Measurements from ENCODE around the gene POU2F3. TPM values are rescaled to one million over a fixed set of nuclear protein-coding genes. Genes with fewer than 3 reads are reported as not detected.

The POU2F3 gene
- total RNA-seq (2022; extraction: Qiagen RNA extraction), result not detected in 5 replicates

DNA sequence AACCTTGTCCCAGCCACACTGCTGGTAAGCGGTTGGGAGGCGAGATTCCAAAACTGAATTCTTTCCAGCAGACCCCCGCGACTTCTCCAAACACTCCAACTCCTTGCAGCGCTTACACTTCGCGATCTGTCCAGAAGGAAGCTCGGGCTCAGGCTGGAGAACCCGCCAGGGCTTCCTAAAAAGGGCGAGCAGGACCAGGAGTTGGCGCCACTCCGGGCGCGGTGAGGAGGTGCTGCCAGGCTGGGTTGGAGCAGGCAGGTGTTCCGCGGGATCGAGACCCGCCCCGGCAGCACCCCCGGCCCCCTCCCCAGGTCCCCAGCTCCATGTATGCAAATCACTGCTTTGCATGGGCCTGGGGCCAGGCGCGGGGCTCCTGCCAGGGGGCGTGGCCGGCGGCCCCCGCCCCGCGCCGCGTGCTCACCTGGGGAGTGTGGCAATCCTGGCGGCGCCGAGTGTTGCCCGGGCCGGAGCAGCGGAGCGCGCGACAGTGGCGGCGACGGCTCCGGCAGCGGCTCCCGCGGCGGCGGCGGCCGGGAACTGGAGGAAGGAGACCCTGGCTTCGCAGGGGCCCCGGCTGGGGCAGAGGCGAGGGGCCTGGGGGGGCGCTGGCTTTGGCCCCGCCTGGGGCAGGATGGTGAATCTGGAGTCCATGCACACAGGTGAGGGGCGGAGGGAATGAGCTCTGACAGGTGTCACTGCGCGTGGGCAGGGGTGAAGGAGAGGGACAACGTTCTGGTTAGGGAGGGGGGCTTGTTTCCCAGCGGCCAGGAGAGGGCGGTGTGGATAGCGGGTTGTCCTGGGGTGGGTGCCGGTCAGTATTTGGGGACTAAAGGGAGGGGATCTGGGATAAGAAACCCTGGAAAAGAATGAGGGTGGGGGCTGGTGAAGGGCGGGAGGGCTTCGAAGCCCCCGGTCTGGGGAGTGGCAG is at the start of gene POU2F3:
POU2F3 (plus strand) TSS at position 428 of the 928 bp plus-strand sequence; CDS start at position 632, 204 bp downstream.

DNA sequence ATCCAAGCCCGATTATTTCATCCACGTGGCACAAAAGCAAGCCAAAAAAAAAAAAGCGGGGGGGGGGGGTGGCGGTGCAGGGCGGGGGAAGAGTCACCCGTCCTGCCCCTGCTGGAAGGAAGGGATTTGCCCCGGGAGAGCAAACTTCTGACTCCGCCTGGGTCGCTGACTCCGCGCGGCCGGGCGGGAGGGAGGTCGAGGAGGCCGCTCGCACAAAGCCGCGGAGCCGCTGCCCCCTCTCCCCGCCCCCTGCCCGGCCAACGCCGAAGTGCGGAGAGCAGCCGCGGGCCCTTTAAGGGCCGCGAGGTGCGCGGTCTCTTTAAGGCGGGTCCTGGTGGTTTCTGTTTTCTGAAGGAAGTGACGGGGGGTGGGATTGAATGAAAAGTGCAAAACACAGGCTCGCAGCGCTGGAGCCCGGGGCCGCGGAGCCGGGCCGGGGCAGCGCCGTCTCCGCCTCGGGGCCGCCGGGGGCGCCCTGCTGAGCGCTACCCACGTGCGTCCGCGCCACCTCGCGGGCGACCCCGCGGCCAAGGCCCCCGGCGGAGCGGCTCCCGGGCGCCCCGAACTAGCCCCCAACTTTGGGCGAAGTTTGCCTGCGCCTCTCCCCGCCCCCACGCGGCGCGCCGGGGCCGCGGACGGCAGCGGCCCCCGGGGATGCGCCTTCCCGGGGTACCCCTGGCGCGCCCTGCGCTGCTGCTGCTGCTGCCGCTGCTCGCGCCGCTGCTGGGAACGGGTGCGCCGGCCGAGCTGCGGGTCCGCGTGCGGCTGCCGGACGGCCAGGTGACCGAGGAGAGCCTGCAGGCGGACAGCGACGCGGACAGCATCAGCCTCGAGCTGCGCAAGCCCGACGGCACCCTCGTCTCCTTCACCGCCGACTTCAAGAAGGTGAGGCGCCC is 29.1 kb upstream of the POU2F3 start, which contains the start of gene OAF:
OAF (plus strand) TSS at position 407 of the 896 bp plus-strand sequence; CDS start at position 655, 248 bp downstream.

DNA sequence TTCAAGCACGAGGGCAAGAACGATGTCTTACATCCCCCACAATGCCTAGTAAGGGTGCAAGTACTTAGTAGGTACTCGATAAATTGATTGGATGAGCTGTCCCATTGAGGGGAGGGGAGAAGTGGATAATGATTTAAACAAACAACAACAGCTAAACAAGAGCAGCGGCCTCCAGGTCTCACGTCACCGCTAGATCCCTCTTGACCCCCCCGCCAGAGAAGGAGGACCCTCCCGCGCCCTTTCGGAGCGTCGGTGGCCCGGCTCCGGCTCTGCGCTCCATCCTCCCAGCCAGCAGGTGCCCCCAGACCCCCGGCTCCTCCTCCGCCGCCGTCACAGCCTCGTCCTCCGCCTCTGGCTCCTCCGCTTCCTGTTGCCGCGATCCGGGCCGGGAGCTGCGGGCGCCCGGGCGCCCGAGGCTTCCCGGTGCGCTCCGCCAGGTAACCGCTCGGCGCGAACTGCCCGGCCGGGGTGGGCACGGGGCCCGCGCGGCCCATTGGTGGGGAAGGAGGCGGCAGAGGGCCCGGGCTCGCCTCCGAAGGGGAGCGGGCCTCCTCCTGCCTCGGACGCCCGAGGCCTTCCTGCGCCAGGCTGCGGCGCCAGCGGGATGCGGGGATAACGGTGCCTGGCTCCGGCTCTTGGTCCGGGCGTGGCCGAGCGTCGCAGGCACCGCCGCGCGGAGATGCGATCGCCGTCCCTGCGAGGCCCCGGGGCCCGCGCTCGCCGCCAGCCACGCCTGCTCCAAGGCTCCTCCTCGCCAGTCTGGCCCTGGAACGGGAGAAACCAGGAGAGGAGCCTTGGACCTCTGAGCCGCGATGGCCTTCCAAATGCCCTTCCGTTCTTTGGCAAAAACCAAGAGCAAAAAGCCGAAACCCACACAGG is 85.2 kb downstream of the POU2F3 start, which contains the start of gene TLCD5:
TLCD5 (plus strand) TSS at position 368 of the 879 bp plus-strand sequence. CDS start 2,143 bp downstream, outside the sequence.

DNA sequence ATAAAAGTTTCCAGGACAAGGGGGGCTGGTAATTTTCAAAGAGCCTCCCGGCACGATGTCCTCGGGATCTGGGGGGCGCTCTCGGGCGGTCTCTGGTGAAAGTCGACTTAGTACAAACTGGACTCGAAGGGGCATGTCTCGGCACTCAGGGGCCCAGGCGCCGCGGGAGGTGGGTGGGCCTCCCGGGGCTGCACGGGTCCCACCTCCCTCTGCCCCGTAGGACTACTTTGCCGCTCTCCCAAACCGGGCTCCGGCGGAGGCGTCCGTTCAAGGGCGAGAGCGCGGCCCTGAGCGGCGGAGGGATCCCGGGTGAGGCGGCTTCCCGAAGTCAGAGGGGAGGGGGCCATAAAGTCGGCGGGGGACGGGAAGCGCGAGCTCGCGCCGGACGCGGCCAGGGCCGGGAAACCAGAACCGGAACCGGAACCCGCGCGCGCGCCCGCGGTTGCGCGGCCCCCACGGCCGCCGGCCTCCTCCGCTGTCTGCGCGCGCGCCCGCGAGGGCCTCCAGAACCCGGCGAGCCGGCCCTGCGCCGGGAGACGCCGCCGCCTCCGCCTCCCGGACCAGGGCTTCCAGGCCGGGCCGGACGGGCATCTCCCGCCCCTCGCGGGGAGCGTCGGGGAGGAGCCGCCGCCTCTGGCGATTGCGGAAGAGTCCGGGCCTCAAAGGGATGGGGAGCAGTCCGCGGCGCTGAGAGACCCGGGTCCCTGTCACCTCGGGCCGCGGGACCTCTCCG is 96.1 kb downstream of the POU2F3 start, which contains the start of gene ARHGEF12:
ARHGEF12 (plus strand) TSS at position 506 of the 733 bp plus-strand sequence. CDS start 831 bp downstream, outside the sequence.

Other genes starting within 250 kb of the POU2F3 start
- 22.5 to 29.9 TPM (median 28.0 TPM) in 5 replicates for gene TRIM29, start 102.0 kb upstream of the POU2F3 start, total RNA-seq (2022; extraction: Qiagen RNA extraction)
- 7.1 to 9.8 TPM (median 9.6 TPM) in 5 replicates for gene OAF, start 29.1 kb upstream of the POU2F3 start, total RNA-seq (2022; extraction: Qiagen RNA extraction)
- 5.0 to 6.4 TPM (median 6.2 TPM) in 5 replicates for gene TLCD5, start 85.2 kb downstream of the POU2F3 start, total RNA-seq (2022; extraction: Qiagen RNA extraction)
- 12.1 to 19.7 TPM (median 17.1 TPM) in 5 replicates for gene ARHGEF12, start 96.3 kb downstream of the POU2F3 start, total RNA-seq (2022; extraction: Qiagen RNA extraction)